IPS-NIHi7 (cell line): ENCODE data around the gene SLC25A21.

Experiments used
- DNase-seq: peaks from one replicate; pipeline ENCODE4 v3.0.0; 2012; ENCODE audit warnings: mixed read lengths; ENCODE audit errors: extremely low spot score

The SLC25A21 gene

DNA sequence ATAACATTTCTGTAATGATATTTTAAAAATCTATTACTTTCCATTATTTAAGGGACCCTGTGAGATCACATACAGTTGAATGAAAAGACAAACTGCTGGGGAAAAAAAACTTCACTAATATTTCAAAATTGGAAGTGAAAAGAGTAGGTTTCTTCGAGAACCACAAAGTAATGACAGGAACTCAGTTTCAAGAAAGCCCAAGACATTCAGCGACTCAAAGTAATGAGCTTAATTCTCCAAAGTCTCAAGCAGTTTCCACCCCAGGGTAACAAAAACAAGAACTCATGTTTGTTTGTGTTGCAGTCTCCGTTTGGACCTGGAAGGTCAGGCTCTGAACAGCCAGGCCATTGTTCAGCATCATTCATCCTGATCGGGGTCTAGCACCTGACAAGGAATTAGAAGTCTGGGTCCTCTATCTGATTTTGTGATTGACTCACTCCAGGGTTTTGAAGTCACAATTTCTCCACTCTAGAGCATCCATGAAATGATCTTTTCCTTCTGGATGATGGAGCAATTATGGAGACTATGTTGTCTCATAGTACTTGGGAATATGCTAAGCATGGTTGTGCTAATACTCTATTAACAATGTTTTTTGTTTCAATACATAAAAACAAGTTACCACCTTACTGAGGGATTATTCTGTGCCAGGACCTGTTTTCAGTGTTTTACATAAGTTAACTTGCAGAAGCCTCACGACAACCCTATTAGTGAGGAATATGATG lies 126.9 kb downstream of the SLC25A21 start:
- DNase-seq: no peak

DNA sequence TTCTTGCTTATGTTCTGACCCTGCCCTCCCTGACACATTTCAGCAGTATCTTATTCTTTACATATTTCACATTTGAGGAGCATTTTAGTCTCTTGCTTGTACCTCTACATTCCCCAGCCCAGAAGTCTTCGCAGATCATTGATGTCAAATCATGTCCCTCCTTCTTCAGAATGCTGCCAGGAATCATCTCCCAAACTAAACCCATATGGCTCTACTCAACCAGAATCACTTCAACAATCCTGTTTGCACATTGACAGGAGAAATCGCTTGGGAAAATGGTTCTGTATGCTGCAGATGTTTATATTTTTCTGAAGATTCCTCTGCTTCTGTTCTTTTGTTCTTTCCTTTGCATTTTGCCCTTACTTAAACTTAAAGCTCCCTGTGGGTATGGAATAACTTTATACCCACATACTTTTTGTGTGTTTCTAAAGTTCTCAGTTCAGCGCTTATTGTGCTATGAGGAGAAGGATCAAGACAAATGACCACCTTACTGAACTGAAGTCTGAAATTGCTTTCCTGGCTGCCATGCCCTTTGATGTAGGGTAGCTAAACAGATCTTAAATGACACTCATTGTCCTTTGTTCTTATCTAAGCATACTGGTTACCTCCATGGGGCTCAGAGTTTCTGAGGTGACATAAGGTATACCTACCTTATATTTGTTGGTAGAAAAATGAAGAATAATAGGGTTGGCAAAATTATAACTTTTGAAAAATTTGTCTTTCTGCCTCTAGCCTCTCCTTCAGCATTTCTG lies 134.6 kb downstream of the SLC25A21 start:
- DNase-seq: no peak

DNA sequence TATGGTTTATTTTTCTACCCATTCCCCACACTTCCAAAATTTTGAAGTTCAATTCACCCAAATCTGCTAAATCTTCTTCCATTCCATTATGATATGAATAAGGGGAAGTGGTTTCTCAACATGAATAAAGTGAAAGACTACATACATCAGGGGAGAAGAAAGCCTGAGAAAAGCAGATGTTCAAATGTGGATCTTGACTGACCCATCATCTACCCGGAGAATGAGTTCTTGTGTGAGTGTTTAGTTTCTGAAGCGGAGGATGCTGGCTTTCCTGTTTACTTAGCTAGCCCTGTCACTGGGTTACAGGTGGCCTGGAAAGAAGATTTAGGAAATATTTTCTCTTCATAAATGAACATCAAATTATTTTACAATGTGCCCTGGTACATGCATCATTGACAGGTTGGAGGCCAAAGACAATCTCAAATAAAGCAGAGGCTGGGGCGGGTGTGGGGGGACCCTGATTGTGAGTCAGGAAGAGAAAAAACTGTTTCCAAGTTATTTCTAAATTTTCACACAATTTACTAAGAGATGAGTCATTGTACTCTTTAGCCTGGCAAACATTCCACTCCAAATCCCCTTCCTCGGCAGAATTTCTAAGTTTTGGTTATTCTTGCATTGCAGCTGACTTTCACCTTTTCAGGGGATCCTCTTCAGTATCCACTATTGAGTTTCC lies 135.6 kb downstream of the SLC25A21 start:
- DNase-seq: no peak

DNA sequence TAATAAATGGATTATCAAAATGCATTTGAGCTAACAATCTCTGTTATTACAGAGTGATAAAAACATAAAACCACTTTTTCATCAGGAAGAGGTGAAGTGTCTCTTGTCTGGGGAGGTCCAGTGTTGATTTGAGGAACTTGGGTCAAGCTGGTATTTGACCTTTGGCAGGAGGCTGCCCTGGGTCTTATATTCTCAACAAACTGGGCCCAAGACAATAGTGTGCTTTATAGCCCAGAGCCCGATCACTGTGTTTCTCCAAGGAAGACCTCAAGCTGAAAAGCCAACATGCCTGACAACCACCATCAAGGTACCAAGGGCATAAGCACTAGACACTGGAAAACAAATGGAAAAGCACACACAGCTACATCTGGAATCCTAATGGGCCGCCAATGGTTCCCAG lies 137.0 kb downstream of the SLC25A21 start:
- DNase-seq: no peak

DNA sequence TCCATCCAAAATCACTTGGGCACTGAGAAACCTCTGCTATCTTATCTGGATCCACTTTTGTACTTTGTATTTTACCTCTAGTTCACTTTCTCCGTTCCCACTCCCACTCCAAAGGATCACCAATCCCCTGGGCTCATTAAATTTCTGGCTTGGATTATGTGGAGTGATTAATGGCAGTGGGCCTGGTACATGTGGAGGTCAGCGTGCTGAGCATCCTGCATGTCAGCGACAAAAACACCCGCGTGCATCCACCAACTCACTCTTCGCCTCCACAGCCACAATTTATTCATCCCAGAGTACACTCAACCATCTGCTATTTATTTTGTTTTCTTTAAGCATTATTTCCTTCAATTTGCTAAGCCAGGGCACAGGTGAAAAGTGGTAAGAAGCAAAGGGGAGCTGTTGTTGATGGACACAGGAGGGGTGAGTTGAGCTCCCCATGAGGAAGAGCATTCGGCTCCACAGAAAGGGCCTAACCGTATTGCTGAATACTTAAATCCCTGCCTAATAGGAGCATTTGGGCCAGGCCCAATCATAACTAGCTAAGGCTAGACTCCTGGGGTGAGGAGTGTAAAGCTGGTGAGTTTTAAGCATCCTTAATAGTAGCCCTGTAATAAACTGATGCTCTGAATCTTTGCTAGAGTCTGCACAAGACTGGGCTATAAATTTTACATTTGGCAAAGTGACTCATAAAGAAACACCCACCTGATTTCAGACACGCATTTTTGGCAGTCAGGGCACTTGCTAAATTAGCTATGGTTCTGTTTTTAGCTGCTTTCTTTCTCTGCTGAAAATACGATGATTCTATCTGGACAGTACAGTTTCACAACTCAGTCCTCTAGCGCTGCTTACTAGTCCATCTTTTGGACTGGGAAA lies 137.8 kb downstream of the SLC25A21 start:
- DNase-seq: no peak

DNA sequence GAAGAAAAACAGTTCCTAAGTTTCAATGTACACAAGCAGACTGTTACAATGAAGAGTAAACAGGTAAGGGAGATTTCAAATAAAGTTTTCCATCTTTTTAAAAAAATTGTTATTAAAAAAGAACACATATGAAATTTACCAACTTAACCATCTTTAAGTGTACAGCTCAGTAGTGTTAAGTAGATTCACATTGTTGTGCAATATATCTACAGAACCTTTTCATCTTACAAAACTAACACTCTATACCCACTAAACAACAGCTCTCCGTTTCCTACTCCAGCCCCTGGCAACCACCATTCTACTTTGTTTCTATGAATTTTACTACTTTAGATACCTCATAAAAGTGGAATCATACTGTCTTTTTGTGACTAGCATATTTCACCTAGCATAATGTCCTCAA lies 139.5 kb downstream of the SLC25A21 start:
- no peak for DNase-seq

DNA sequence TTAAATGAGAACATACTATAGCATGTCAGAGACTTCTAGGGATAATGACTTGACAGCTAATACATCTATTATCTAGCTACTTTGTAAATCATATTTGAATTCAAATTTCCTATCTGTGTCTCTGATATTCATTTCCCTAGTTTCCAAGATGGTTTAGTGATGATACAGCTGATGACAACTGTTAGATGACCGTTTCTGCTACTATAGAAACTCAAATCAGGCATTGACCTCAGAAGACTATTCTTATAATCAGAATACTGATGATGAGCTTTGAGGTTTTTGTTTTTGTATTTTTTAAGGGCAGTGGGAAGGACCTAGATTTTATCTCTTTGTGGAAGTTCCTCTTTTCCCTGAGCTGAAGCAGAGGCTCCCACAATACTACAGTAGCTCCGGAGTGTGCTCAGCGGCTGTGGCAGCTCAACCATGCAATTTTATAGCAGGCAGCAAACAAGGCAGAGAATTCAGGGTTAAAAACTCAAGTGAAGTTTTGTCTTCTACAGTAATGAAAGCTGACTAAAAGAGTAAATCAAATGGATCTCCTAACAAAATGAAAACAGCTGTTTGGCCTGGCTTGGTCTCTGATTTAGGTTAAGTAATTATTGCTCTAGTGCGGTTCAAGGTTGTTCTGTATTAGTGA lies 145.1 kb downstream of the SLC25A21 start:
- no peak for DNase-seq

DNA sequence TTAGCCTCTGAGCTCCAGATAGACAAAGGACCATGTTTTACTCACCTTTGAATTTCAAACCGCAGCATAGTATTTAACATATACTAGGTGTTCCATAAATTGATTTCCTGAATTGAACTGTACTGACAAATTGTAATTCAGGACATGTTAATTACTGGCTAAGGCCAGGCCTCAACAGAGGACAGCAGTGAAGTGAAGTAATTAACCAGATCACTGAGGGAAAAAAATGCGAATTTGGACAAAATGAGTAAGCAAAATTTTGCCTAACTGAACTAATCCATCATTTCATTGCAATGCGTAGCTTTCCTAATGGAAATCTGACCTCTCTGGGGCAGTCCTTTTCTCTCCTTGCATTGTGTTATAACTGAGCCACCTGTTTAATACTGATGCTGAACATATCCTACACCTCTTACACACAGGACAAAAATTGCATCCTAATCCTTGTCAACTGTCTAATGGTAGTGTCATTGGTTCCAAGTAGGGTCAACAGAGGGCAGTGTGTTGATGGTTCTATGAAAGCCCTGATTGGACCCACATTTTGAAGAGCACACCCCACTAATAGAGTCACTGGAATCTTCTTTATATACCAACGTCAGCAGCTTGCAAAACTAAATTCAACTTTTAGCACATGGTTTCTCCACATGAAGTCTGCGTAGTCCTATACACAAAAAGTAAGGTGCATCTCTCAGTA lies 148.4 kb downstream of the SLC25A21 start:
- DNase-seq: no peak

DNA sequence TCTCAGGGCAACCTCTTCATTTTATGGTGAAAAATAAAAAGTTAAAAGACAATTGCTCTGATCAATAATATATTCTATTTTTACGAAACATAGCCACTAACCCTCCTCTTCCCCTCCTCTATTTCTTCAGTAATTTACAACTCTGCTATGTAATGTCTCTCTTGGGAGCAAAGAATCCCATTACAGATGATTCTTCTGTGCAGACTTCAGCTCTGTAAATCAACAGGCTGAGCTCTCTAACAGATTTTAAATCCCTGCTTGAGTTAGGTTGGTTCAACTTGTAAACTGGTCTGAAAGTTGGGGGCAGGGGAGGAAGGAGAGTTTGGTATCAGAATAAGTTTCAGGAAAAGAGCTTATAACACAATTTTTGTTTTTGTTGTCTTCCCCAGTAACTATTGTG lies 151.0 kb downstream of the SLC25A21 start:
- no peak for DNase-seq

DNA sequence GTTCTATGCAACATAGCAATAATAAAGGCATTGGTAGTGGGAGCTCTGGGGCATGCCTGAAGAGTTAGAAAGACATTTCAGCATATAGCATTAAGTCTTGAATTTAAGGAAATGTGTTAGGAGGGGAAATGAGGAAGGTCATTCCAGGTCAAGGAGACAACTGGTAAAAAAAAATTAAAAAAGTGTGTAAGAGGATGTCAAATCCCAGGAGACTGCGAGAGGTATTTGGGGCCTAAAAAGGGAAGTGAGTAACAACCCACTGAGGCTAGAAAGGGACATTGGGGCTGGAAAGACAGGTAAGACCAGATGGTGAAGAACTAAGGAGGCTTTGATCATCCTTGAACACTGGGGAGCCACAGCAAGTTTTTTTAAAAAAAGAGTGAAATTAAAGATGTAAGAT lies 152.9 kb downstream of the SLC25A21 start:
- DNase-seq: no peak

DNA sequence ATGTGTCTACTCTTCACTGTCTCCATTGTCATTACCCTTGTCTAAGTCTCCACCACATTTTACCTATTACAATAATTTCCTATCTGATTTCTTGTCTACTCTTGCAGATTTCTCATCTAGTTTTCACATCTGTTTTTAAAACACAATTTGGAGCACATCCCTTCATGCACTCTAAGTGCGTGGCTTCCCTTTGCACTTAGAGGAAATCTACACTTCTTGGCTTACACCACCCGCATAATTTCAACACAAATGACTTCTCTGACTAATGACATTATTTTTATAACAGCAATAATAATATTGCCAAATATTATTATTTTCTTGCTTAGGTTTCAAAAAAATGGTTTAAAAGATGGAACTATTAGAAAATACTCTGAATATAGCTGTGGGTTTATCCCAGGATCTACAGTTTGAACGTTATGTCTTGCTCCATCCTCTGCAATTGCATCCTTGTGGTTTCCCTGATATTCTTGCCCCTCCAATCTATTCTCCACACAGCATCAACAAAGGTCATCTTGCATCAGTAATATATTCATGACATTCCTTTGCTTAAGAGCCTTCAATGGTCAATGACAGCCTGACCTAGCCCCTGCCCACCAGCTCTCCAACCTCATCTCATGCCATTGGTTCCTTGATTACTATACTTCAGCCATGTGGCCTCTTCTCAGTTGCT lies 153.7 kb downstream of the SLC25A21 start:
- no peak for DNase-seq

DNA sequence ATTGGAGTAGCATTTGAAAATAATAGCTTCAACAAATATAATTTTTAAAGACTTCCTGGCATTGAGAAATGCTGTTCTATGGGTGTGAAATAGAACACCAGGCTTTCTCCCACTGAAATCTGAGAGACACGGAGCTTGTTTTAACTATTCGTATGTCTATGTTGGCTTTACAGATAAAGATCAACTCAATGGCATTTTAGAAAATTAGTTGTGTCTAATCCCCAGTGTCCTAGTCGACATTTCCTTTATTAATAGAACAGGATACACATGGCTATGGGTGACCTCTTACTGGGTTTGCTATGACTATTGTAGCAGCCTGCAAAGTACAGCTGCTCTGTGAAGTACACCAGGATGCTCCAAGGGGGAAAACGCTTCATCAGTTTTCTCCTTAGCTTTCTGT lies 159.3 kb downstream of the SLC25A21 start:
- DNase-seq: no peak

DNA sequence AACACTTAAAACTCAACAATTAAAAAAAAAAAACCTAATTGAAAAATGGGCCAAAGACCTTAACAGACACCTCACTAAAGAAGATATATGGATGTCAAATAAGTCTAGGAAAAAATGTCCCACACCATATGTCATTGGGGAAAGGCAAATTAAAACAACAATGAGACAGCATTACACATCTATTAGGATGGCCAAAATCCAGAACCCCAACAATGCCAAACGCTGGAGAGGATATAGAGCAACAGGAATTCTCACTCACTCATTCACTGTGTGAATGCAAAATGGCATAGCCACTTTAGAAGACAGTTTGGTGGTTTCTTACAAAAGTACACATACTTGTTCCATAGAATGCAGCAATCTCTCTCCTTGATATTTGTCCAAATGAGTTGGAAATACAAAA lies 173.7 kb downstream of the SLC25A21 start:
- no peak for DNase-seq

DNA sequence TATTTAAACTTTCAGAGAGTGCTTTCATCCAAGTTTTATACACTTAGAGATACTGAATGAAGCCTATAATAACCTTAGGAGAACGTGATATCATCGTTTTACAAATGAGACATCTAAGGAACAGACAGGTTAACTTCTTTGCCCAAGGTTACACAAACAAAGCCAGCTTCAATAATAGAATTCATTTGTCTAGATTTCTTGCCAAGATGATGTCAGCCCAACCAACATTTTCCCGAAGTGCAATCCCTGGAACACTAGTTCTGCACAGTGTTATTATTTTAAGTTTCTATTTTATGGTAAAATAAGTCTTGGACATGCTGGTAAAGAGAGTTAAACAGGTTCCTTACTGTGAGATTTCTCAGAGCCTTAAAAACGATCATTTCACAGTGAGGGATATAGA lies 174.6 kb downstream of the SLC25A21 start:
- no peak for DNase-seq

DNA sequence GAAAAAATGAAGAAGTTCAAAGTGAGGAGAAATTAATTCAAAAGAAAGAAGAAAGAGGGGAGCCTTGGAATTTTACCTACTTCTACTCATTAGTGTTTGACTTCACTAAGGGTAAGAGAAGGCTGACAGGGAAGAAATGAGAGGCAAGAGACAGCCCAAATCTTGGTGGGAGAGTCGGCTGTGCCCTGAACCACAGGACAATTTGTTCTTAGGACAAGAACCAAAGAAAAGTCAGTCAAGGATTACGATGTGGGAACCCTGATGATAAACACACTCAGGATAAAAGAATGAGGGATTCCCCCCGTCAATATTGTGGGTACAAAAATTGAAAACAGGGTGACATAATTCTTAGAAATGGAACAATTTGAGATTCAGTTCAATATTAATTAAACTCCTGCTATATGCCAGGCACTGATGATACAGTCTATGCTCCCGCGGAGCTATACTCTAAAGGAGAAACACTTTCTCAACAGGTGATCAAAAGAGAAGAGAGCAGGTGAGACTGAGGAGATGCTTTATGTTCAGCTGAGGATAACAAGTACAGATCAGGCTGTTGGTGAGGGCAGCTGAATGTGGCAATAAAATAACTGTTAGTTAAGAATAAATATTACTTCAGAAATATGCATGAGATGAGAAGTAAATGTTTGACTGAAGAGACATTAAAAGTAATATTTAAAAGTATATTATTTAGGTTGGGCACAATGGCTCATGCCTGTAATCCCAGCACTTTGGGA lies 175.4 kb downstream of the SLC25A21 start:
- DNase-seq: no peak

DNA sequence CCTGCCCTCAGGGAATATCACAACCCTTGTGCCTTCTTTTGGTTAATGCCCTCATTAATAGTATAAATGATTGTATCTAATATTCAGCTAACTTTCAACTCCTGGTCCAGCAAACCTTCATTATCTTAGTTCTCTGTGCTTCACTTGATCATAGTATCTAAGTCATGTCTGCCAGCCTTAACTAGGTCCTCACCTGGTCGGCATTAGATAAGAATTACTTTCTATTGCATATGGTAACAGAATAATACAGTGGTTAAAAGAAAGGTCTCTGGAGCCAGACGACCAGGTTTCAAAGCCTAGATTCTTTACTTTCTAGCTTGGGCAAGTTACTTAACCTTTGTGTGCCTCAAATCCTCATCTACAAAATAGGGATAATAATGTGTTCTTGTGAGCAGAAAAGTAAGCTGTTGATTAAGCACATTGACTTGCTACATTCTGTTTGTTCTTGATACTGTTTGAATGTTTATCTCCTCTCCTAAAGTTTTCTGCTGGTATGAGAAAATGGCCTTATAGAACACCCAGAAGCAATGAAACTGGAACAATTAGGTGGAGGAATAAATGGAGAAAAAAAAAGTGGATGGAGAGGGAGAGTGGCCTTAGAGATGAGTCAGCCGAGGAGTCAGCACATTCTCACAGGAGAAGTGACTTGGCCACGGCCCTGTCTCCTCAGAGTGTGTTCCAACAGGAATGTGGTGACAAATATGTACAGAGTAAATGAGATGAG lies 176.1 kb downstream of the SLC25A21 start:
- DNase-seq: no peak

DNA sequence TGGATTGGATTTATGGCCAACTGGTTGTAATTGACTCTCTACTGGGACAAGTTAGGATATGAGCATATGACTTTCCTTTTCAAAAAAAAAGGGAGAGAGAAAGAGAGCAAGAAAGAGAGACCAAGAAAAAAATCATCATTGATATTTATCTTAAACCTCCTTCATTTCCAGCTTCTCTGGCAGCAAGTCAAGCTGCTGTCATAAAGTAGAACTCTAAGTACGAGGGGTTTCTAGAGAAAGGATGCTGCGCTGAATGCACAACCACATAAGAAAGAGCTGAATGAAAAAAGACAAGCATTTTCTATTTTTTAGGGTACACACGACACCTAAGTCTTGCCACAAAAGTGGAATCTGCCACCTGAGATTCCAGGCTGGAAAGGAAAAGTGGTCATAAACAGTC lies 182.6 kb downstream of the SLC25A21 start:
- DNase-seq: no peak

DNA sequence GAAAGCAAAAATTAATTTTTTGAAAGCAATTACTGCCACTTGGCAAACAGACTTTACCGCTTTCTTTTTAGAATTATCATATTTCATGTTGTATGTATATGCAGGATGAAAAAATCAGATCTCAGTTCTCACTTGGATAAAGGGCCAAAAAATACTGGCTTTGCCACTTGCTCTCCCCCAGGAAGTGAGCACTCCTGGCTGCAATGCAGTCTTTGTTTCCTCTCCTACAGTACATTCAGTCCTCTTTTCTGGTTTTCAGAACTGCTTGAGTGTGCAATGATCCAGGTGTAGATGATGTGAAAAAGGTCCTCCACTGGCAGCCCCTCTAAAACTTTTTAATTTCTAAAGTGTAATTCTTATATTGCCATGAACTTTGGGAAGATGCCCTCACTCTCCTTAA lies 183.4 kb downstream of the SLC25A21 start:
- DNase-seq: no peak

DNA sequence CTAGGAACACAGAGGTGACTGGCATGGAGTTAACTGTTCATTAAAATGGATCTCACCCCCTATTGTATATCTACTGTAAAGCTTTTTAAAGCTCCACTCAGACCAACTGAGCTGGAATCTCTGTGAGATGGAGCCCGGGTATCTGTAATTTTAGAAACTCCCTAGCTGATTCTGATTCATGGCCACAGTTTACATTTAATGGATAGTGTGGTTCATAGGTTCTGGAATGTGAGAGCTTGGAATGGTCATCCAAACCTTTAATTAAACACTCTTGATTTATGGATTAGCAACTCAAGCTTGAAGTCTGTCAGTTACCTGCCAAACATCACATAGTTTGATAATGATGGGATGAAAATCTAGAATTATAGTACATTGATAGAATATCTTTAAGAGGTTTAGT lies 183.8 kb downstream of the SLC25A21 start:
- no peak for DNase-seq
